Endothelial cell of umbilical vein (primary cell): ENCODE measurements around the gene TSPAN17.

ENCODE experiments used
- POLR2A ChIP-seq: IDR thresholded peaks from 2 replicates; pipeline ENCODE4 v1.6.1; 2012; ENCODE audit warnings: low read depth, mild to moderate bottlenecking, control low read depth, low read length
- TF ChIP-seq, protein P1 (sequence below), 2 donors: IDR thresholded peaks; 1 replicate in 1 of 2; 2 replicates in 1 of 2; pipeline ENCODE4 v1.5.1; 2011; ENCODE audit warnings: low read length in 2 of 2, mild to moderate bottlenecking in 2 of 2, moderate library complexity in 2 of 2, control low read depth in 1 of 2, inconsistent platforms in 1 of 2, low read depth in 1 of 2; ENCODE audit not compliant: insufficient read depth in 1 of 2; ENCODE audit errors: extremely low read depth in 1 of 2

DNA sequence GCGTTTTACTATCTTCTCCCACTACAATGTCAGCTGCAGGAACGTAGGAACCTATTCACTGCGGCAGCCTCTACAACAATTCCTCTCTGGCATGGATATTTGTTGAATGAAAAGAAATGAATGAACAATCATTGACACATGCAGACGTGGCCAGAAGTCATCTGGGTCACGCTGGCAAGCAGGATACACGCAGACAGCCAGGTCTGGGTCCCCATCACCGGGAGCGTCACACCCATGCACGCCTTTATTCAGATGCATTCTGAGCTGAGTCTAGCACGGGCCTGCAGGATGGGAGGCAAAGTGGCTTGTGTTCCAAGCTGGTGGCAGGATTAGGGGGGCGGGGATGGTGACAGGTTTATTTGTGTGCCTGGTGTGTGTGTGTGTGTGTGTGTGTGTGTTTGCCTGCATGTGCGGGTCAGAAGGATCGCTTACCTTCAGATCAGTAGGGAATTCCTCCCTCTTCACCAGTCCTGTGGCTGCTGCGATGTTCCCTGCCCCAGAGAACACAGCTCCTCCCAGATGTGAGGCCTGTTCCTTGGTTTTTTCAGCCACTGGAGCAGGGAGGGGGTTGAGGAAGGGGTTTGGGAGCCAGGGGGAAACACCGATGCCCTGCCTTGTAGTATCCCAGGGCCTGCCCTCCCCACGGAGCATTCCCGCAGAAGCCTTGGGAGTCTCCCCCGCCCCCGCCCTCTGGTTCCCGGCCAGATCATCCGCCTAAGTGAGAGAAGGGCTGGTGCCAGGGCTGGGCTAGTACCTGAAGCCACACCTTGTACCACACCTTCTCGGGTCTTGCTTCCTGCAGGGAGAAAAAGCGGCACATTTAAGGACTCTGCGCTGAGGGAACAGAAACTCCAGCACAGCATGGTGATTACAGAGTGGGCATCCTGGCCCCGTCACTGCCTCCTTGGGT lies 21.1 kb upstream of the TSPAN17 start:
- no peak for TF ChIP-seq POLR2A
- TF ChIP-seq, protein P1, sequence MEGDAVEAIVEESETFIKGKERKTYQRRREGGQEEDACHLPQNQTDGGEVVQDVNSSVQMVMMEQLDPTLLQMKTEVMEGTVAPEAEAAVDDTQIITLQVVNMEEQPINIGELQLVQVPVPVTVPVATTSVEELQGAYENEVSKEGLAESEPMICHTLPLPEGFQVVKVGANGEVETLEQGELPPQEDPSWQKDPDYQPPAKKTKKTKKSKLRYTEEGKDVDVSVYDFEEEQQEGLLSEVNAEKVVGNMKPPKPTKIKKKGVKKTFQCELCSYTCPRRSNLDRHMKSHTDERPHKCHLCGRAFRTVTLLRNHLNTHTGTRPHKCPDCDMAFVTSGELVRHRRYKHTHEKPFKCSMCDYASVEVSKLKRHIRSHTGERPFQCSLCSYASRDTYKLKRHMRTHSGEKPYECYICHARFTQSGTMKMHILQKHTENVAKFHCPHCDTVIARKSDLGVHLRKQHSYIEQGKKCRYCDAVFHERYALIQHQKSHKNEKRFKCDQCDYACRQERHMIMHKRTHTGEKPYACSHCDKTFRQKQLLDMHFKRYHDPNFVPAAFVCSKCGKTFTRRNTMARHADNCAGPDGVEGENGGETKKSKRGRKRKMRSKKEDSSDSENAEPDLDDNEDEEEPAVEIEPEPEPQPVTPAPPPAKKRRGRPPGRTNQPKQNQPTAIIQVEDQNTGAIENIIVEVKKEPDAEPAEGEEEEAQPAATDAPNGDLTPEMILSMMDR (IDR thresholded peaks at IDR 0.05; ENCODE audit: extremely low read depth in 1 of 2, insufficient read depth in 1 of 2, low read depth in 1 of 2, low read length in 2 of 2): no peak
